Omental fat pad (tissue), 4 donors: ENCODE measurements around the gene KRTAP6-3. TPM values are rescaled to one million over a fixed set of nuclear protein-coding genes. Genes with fewer than 3 reads are reported as not detected.

ENCODE experiments used
- ATAC-seq: fragments of 150-250 bp; one replicate; pipeline ENCODE4 v1.9.1; 2016; ENCODE audit warnings: mild to moderate bottlenecking, moderate library complexity; ENCODE audit not compliant: low FRiP score
- DNase-seq: peaks from one replicate; pipeline ENCODE4 v3.0.0-alpha.2; 2019; ENCODE audit warnings: low spot score
- CTCF ChIP-seq, 3 donors: fragments of 450-650 bp; IDR thresholded peaks; one replicate each; pipeline ENCODE4 v1.5.1; 2016 to 2017; ENCODE audit warnings: antibody characterized with exemption in 3 of 3, mild to moderate bottlenecking in 3 of 3, moderate library complexity in 2 of 3
- total RNA-seq, 4 donors: library from RNA; depleted of rRNA; stranded (reverse); fragments of >200 nt; gene quantifications; one replicate each; pipeline ENCODE4 v1.1.0, GENCODE V29; 2016

Gene KRTAP6-3
- total RNA-seq, 4 donors from 2014 or later: not detected

DNA sequence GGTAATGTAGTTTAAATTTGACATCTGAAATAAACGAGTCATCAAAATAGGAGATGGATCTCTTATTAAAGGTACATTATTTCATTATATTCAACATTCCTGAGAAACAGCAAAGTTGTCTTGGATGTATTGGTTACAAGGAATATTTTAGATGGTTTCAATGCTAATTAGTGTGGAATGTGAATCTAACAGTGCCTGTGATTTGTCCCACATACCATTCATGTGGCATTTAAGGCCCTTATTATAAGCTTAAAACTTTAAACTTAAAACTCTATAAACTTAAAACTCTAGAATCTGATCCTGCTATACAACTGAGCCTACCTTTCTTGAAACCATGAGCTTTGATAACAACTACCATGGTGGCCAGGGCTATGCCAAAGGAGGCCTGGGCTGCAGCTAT, 8.5 kb downstream of the KRTAP6-3 start, which contains the start of gene KRTAP22-1:
Gene KRTAP22-1, plus strand, starts transcription at position 301 of the 400 bp plus-strand sequence.
- ATAC-seq: no peak

GRCh38 chr21:30605968-30606367, 13.7 kb downstream of the KRTAP6-3 start:
- DNase-seq (no peak), ATAC-seq (no peak)
- TF ChIP-seq CTCF (IDR thresholded peaks at IDR 0.05): no peak

More for the DNA sequence above, 8.5 kb downstream of the KRTAP6-3 start, which contains the start of gene KRTAP22-1:
- no peak for DNase-seq
- TF ChIP-seq CTCF (IDR thresholded peaks at IDR 0.05): no peak

DNA sequence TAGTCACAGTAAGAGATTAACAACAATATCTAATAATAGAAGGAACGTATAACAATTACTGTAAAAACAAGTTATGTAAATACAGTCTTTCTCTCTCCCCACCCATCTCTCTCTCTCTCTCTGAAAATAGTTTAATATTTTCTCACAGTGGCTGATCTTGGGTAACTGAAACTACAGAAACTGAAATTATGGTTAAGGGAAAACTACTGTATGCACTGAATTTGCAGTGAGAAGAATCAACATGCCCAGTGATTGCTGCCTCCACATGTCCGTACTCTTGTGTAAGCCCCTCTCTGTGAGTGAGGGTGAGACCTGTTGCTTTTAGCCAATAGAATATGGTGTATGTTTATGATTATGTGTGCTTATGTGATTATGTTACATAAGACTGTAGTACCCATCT, 19.9 kb downstream of the KRTAP6-3 start:
- ATAC-seq: no peak
- no peak for DNase-seq
- no peak for TF ChIP-seq CTCF (IDR thresholded peaks at IDR 0.05)

DNA sequence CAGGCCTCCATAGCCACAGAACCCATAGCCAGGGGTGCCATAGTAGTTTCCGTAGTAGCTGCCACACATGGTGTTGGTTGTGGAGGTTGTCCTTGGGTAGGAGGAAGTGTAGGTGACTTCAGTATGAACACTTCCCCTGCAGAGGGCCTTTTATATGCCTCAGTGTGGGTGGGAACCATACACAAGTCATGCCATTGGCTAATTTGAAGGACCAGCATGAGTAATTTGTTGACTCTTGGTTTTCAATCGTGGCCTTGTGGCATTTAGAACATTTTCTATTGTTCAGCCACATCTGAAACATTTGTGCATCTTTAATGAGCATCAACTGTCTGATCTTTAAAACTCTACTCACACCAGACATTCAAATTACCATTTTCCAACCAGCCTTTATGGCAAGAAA, 21.6 kb downstream of the KRTAP6-3 start, which contains the start of gene KRTAP6-1:
Gene KRTAP6-1, minus strand, starts transcription at position 95 of the 400 bp plus-strand sequence. Its CDS starts 26 bp downstream, at position 69.
- no peak for TF ChIP-seq CTCF (IDR thresholded peaks at IDR 0.05)
- DNase-seq (no peak), ATAC-seq (no peak)

- no peak for DNase-seq
- ATAC-seq: no peak
These were observed 23.0 kb downstream of the KRTAP6-3 start for GRCh38 chr21:30615199-30615598.

DNA sequence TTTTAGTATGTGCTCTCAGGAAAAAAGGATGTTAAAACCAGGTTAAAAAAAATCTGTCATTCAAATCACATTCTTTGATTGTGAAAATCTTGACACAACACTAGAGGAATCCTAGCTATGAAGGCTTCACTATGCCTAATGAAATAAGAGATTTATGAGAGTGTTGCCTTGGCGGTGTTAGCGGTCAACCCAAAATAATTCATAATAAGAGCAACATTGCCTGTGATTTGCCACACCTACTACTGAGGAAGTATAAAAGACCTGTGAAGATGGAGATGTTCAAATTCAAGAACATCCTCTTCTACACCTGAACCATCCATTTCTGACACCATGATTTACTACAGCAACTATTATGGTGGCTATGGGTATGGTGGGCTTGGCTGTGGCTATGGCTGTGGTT, 23.9 kb downstream of the KRTAP6-3 start, which contains the start of gene KRTAP20-1:
Gene KRTAP20-1, plus strand, starts transcription at position 301 of the 400 bp plus-strand sequence. Its CDS starts 30 bp downstream, at position 331.
- ATAC-seq (no peak), DNase-seq (no peak)
- no peak for TF ChIP-seq CTCF (IDR thresholded peaks at IDR 0.05)

More at GRCh38 chr21:30615199-30615598, 23.0 kb downstream of the KRTAP6-3 start:
- TF ChIP-seq CTCF (IDR thresholded peaks at IDR 0.05): no peak

- ATAC-seq: no peak
These were observed 27.8 kb downstream of the KRTAP6-3 start for GRCh38 chr21:30620080-30620479.

More at GRCh38 chr21:30620080-30620479, 27.8 kb downstream of the KRTAP6-3 start:
- DNase-seq: no peak
- no peak for TF ChIP-seq CTCF (IDR thresholded peaks at IDR 0.05)
